GM21423 (cell line): ENCODE results near the gene CD2AP.

ENCODE experiments used
- ATAC-seq: cut with Tn5 transposase; IDR thresholded peaks from one replicate; pipeline ENCODE4 v1.9.1; 2021; ENCODE audit warnings: mild to moderate bottlenecking, moderate library complexity; ENCODE audit not compliant: unreplicated experiment

The CD2AP gene

DNA sequence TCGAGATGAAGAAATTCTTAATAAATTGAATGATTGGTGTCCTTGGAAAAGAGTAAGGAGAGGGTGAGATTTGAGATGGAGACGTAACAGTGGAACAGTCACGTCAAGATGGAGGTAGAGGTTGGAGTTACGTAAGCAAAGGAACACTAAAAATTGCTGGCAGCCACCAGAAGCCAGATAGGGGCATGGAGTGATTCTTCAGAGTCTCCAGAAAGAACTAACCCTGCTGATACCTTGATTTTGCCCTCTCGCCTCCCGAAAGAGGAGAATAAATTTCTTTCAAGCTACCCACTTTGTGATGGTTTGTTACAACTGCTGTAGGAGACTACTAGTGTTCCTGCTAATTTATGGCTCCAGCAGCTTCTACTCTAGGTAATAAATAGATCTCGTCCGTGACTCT, 17.6 kb downstream of the CD2AP start:
- ATAC-seq, result no peak

DNA sequence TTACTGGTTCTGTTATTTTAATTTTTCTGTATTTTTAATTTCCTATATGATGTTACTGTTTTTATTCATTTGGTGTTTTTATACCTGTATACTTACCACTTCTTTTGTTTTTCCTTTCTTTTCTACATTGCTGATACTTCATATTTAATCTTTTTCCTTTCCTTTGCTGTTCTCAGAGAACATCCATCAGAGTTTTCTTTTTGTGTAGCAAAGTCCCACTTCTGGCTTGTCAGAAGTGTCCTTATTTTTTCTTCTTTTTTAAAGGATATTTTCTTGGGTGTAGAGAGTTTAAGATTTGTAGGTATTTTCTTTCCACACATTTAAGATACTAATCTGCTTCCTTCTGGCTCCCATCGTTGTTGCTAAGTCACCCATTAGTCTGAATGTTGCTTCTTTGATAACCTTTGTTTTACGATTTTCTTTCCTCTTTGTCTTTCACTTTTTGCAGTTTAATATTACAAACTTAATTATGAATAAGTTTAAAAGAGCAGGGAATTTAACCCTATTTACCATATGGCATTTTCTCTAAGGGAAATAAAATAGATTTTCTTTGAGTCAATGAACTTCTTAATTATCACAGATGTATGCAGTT, 18.5 kb downstream of the CD2AP start:
- ATAC-seq, result no peak

DNA sequence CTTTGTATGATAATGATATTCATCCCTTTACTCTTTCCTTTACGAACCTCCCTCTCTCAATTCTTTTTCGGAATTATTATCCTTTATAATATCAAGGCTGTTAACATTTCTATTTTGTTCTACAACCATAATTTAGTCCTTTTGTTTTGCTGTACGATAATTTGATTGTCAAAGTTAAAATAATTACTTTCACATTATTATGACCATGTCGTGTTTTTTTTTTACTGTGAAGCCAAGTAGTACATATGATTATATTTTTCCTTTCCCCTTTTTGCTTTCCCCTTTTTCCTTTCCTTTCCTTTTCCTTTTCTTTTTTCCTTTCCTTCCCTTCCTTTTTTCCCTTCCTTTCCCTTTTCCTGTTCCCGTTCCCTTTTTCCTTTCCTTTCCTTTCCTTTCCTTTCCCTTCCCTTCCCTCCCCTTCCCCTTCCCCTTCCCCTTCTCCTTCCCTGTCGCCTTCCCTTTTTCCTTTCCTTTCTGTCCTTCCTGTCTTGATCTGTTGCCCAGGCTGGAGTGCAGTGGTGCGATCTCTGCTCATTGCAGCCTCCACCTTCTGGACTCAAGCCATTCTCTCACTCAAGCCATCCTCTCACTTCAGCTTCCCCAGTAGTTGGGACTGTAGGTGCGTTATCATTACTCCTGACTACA, 19.5 kb downstream of the CD2AP start:
- ATAC-seq, result no peak

DNA sequence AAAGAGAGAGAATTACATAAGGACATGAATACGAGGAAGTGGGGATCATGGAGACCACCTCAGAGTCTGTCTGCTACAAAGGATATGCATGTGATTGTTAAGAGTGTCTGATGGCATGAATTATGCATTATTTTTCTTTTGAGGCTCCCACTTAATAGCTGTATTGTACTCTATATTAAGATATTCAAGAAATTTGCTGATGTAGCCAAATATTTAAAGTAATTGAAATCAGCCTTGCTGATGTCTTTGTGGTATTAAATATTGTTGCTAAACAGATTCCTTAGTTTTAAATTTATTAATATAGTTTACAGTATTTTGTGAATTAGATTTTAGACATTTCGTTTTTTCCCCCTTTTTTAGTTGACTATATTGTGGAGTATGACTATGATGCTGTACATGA, 25.3 kb downstream of the CD2AP start:
- ATAC-seq, result no peak

DNA sequence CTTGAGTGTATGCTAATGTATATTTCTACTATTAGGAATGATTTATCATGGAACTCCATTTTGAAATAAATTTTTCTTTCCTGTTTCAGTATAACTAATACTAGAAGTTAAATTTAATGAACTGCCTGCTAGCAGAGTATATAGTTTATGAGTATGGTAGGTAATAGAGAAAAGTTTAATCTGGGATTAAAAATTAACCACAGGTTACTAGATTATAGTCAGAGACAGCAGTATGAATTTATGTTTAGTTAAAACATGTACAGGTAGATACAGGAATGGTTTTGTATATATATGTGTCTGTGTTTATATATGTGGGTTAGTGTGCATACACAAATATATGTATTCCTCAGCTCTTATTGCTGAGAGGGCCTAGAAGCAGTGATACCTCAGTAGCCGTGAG, 32.3 kb downstream of the CD2AP start:
- no peak for ATAC-seq

DNA sequence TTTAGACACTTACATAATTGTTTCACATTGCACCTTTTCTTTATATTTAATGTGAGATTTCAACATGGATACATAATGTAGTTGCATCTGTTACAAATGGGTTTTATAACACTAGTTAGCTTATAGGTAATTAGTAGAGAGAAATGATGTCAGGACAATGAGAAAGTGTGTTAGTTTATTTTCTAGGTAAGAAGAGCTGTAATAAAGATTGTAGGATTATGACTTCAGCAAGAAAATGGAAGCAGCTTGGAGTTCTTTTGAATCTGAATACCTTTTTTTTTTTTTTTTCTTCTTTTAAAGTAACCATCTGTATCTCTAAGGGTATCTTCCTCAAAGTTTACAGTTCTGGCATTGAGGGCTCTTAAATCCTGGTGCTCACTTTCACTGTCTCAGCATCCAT, 35.3 kb downstream of the CD2AP start:
- no peak for ATAC-seq

DNA sequence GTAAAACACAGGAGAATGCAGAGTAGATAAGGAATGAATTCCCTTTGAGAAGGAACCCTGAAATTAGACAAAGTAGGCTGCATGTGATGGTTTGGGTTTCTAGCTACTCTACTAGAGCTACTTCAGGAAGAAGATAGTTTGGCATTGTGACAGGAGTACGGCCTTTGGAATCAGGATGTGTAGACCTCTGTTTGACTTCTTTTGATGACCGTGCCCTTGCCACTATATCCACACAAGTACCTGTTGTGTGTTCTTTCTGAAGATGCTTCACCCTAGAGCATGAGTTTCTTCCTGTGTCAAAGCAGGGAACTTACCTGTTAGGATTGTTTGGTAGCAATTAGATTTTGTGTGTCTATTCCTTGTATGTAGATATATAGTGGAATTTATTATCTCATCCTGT, 41.7 kb downstream of the CD2AP start:
- no peak for ATAC-seq

DNA sequence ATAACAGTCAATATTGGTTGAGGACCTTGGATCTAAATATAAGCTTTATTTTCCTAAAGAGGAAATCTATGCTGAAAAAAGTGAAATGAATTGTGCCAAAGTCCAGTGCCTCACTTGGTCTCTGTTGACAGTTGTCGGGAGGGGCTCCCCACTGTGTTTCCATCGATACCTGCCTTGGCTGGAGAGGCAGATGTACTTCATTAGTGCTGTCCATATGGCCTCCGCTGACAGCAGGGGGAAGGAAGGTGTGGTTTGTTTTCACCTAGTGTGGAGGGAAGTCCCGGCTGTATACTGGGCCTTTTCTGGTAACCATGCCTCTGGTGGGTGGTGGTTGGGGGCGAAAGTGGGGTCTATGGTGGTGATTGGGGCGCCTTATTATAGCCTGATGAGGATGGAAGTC, 42.7 kb downstream of the CD2AP start:
- ATAC-seq, result no peak

DNA sequence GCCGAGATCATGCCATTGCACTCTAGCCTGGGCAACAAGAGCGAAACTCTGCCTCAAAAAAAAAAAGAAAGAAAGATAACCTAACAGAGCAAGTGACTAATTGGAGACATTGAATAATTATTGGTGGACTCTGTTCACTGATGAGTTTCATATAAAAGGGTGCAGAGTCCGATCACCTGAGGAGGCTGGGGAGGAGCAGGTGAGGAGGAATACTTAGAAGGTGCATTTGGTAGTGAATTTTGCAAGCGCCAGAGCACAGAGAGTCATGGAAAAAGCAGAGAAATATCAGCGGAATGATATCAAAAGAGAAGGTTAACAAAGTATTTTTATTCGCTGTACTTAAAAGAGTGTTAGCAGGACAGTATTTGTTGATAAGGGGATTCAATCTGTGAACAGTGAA, 44.4 kb downstream of the CD2AP start:
- ATAC-seq, result no peak

DNA sequence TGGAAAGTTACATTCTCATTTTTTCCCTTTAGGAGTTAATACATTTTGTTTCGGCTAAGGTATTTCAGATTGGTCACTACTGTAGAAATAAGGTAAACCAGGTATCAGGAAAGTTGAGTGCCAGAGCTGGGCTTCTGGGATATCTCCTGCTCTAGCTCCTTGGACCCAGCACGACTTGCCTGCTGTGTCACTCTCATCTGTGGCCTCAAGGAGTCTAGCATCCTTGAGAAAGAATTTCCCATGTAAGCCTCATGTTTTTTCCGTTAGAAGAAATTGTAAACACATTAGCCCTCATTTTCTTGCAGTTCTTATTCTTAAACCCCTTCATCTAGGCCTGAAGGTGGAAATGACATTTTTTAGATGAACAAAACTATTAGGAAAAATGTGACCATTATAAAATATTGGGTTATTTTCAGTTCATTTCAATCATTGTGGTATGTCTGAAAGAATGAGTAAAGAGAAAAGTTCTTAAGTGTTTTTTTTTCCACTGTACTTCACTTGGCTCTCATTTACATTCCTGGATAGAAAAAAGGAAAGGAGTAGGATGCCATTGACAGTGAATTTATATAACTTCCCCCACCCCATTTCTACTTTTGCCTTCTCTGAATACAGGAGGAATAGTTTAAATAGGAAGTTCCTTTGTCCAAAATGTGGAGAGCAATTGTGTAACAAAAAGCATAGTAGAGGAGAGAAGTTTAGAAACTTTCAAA, 46.7 kb downstream of the CD2AP start:
- no peak for ATAC-seq

DNA sequence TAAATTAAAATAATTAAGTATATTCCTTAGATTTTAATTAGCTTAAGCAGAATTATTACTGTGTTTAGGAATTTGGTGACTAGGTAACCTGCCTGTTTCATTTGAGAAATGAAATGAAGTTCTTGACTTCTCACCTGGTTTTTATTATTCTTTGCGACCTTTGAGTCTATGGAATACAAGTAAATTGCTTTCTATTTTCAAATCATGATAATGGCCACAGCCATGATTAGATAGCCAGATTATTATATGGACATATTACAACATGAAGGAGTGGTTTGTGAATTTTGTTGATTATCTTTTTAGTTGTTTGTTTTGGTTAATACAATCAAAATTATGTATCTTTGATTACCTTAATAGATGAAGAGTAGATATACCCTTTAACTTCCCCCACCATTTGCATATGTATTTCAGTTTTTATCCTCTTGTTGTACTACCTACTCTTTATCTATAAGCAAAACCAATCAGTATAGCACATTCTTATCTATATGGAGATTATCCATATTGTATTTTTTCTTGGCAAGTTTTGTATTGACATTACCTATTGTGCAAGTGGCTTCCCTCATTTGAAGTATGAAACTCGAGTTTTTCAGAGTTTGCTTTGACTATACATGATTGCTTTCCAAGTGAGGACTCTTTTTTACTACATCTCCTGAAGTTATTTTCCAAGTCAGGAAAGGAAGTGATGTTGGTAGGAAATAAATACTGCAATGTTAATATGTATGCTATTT, 47.9 kb downstream of the CD2AP start:
- no peak for ATAC-seq

DNA sequence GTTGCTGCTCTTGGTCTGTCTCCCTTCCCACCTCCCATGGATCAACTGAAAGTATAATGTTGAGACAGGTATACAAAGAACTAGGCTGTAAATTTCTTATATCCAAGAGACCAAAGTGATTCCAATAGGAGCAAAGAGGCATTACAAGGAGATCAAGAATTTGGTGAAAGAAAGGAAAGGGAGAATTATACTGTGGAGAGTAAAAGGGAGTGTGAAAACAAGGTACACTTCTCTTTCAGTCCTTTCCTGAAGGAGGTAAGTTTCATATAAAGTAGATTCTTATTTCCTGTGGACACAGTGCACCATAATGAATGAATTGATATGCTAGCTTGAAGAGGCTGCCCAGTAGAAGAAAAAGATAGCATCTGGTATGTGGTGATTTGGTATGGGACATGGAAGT, 49.7 kb downstream of the CD2AP start:
- ATAC-seq, result no peak

DNA sequence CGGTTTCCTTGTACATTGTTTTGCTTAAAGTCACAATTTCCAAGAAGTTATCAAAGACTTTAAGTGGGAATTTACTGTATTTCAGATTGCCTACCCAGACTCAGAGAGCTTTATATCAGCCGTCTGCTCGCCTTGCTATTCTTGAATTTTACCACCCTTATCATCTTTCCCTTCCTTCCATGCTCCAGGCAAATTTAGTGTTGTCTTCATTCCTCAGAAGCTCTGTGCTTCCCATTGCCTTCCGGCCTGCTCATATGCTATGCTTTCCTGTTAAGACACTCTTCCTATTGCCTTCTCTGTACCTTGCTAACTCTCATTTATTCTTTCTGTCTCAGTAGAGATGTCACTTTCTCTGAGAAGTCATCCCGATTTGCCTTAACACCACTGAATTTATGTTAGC, 52.1 kb downstream of the CD2AP start:
- ATAC-seq, result no peak

DNA sequence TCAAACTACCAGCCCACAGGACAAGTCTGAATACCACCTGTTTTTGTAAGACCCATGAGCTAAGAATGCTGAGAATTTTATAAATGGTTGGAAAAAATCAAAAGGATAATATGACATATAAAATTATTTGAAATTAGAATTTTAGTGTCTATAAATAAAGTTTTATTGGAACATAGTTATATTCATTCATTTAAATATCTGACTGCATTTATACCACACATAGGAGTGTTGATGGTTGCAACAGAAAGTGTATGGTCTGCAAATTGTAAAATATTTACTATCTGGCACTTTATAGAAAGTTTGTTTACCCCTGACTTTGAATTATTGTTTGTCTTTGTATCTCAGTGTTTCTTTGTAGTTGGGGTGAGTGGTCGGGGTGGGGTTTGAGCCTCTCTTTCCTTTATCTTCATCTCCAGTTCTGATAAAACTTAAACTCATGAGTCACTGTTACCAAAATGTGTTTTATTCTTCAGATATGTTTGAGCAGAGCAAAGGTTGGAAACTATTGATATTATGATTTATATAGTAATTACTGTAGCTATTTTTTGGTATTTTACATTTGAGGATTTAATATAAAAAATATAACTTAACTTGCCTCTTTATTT, 55.5 kb downstream of the CD2AP start:
- ATAC-seq, result no peak

DNA sequence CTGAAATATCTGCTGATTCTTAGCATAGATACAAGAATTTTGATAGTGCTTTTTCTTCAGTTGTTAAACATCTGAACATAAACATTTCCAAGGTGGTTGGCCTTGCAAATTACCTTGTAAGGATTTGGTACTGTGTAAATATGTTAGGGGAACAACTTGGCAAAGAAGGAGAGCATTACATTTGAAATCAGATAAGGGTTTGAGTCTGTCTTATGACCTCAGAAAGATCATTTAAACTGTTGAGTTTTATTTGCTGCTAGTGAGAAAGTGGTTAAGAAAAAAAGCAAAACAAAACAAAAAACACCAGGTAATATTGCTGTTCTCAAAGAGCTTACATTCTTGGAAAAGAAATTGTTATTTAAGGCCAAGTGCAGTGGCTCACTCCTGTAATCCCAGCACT, 56.5 kb downstream of the CD2AP start:
- no peak for ATAC-seq

DNA sequence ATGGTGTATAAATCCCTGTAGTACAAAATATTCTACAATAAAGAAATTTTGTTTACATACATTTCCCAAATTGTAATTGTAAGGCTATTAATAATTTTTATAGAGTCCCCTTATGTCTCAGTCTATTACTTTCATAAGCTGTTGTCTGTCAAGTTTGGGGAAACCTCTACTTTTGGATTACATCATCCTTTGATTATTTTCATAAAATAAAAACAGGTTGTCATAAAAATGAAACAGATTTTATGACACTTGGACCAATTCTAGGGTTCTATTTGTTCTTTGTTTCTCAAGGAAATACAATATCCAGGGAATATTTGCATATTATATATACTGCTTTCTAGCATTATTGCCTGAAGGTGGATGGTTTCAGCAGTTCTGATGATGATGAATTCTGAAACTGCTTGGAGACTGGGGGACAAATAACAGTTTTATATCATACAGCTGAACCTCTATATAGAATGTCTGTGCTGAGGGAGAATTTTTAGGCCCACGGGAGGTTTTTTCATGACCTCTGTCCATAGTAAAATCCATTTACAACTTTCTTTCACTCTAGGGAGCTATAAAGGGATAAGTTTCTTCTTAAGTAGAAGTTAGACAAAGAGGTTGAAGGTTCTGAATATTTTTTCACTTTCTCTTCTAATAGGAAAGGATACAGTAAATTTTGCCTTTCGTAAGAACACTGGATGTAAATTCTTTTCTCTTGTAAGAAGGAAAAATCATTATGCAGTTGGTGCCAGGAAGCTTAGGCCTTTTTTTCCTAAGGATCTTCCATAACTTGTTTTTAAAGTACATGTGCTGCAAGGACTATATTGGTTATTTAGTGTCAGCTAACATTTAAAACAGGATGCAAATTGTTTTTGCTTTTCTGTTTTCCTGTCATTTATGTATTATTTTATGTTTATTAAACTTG, 58.0 kb downstream of the CD2AP start:
- ATAC-seq, result no peak

DNA sequence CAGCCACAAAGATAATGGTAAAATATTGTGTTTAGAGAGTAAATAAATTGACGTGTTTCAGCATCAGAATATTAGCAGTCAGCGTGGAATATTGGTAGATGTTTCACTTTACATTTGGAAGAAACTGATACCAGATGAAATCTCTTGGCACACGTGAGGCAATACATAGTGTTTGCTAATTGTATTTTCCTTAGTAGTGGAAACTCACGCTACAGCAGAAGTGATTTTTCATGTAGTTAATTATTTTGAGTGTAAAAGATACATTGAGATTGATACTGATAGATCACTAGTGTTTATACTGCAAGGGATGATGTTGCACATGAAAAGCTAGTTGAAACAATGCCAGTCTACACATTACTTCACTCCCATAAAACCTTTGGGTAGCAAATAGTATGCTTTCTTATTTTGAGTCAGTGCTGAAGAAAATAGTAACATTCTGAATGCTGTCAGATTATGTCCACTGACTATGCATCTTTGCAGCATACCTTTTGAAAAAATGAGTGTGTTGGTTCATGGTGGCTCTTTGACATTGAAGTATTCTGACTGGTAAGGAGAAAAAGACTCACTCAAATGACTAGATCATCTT, 59.3 kb downstream of the CD2AP start:
- ATAC-seq, result no peak

DNA sequence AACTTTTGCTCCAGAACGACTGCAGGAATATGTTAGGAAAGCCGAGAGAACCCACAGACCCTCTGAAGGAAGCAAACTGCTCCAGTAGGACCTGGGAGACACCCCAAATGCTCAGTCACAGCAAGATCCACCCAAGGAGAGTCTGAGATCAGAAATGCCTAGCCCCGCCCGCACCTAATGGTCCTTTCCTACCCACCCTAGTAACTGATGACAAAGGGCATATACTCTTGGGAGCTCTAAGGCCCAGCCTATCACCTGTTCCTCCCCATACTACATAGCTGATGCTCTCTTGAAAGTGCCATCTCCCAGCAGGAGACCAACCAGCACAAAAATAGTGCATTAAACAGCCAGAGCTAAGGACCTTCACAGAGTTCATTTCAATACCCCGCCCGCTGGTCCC, 67.6 kb downstream of the CD2AP start:
- ATAC-seq, result no peak

DNA sequence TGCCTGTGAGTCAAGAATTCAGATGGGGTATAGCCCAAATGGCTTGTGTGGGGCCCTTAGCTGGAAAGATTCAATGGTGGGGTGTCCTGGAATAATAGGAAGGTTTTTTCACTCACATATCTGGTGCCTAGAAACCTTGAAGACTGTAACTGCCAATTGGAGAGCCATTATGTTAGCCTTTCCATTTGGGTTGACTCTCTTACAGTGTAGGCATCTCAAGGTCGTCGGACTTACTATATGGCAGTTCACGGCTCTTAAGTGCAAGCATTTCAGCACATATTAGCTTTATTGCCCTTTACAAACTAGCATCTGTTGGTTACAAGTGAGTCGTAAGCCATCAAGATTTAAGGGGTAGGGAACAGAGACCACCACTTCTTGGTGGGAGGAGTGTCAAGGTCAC, 74.1 kb downstream of the CD2AP start:
- no peak for ATAC-seq

DNA sequence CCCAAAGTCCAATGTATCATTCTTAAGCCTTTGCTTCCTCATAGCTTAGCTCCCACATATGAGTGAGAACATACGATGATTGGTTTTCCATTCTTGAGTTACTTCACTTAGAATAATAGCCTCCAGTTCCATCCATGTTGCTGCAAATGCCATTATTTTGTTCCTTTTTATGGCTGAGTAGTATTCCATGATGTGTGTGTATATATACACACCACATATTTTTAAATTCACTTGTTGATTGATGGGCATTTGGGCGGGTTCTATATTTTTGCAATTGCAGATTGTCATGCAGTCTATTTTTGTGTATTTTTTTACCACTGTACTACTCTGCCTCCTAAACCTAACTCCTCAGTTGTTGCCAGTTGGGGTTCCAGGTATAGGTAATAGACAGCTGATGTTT, 74.7 kb downstream of the CD2AP start:
- no peak for ATAC-seq
